ENCODE measurements around the gene H2BK1.

The H2BK1 gene

GRCh38 chr7:151231080-151231479, 20.8 kb upstream of the H2BK1 start:
- DNase-seq, result no peak

- DNase-seq, result no peak
Observed at GRCh38 chr7:151229249-151229648, 19.0 kb upstream of the H2BK1 start.

- DNase-seq, result no peak
Observed at GRCh38 chr7:151228024-151228866, 18.0 kb upstream of the H2BK1 start.

DNA sequence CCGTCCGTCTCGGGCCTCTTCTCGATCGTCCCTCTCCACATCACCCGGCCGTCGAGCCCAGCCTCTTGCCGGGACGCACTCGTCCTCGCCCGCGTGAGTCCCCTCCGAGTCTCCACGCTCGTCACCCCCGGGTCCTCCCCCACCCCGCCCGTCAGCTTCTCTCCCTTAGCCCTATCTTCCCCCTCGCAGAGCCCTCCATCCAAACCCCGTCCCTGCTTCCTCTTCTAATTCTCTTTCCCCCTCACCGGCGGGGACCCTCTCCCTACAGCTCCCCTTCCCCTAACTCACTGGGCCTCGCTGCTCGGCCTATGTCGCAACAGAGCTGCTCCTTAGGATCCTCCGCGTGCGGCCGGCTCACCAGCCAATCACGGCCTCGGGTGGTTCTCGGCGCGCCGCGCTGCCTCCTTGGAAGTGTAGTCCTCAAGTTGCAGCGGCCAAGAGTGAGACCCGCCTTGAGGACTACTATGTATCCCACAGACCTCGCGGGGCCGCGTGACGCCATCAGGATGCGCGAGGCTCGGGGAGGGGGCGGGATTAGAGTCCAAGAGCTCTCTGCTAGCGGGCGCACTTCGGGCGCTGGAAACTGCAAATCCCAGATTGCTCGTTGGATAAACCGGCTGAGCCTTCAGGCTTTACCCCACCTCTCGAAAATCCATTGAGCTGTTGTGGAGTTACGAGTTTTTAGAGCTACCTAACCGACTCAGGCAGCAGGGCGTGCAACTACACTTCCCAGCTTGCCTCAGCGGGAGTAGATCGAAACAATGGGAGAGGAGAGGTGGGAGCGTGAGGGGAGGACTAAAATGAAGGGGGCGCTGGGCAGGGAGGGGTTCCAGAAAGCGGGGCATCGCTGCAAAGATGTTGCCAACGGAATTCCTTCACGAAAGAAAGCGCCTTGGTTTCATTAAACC, 16.8 kb upstream of the H2BK1 start, which contains the start of gene ABCF2:
Gene ABCF2, minus strand, starts transcription at position 331 of the 908 bp plus-strand sequence. CDS start 747 bp downstream, outside the sequence.
- DNase-seq, result peak; percentile 99

GRCh38 chr7:151226560-151226874, 16.2 kb upstream of the H2BK1 start:
- DNase-seq, result no peak

DNA sequence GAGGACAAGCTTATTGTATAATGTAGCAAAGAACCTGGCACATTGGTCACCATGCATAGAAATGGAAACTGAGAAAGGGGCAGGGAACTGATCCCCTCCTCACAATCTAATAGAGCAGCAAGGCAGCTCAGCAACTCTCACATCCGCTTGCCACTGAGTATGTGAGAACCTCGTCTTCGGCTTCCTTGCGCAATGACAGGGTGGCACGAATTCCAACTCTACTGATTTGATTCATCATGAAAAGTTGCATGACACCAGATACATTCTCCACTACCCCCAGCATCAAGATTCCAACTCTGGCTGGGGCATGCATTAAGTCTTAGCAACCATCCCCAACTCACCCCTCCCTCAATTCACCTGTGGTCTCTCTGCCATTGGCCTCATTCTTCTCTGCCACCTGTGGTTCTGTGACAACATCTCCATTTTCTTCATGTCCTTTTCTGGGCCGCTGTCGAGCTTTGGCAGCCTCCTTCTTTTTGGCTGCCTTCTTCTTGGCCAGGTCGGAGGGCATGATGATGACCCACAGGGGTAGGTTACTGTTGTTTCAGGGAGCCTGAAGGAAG, 15.7 kb upstream of the H2BK1 start:
- no peak for DNase-seq

GRCh38 chr7:151223728-151224127, 13.4 kb upstream of the H2BK1 start:
- no peak for DNase-seq

DNA sequence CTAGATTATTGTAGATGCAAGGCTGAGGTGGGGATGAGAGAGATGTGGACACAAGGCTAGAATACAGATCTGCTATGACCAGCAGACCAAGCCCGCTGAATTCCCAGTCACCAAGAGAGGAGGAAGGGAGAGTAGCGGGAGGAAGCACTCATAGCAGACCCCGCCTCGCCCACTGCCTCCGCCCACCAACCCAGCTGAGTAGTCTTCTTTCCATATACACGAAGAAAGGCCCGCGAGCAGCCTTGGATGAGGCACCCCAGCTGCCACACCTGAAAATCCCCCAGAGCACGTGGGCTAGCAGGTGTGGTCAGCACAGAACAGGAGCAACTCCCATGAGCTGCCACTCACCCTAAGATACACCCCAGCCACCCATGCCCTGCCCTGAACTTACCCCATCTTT, 7.9 kb upstream of the H2BK1 start:
- no peak for DNase-seq

DNA sequence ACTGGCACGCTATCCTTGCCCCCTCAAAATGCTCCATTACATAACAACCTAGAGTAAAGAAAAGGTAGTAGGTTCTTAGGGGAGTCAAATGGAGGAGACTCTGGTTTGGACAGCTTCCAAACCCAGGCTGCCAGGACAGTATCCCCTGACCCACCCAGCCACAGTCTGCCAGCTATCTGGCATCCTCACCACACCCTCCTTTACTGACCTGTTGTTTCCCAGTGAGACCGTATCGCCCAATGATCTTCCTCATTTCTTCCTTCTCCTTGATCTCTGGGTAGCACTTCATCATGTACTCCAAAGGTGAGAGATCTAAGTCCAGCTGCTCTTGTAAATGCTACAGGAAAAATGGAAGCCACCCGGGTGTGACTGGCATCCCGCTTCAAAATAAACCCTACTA, 5.1 kb upstream of the H2BK1 start:
- DNase-seq, result no peak

DNA sequence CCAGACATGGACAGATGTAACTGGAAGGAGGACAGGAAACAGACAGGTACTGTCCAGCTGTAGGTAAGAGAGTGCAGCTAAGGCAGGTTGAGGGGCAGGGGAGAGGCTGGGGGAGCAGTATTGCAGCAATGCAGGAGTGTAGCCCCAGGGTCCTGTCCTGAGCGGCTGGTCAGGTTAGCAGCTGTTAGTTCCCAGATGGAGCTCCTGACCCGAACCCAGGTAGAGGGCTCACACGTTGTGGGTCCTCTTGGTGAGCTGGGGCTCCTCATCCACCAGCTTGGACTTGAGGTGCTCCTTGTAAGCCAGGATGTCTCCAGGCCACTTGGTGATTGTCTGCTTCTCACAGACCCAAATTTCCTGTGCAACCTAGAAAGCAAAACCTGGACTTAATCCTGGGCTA, 3.5 kb upstream of the H2BK1 start:
- no peak for DNase-seq

DNA sequence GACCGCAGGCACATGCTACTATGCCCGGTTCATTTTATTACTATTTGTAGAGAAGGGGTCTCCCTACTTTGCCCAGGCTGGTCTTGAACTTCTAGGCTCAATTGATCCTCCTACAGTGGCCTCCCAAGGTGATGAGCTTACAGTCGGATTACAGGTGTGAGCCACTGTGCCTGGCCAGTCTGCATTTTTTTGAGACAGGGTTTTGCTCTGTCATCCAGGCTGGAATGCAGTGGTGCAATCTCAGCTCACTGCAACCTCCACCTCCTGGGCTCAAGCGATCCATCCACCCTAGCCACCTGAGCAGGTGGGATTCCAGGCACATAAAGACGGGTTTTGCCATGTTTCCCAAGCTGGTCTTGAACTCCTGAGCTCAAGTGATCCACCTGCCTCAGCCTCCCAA, 2.3 kb upstream of the H2BK1 start:
- DNase-seq, result no peak

DNA sequence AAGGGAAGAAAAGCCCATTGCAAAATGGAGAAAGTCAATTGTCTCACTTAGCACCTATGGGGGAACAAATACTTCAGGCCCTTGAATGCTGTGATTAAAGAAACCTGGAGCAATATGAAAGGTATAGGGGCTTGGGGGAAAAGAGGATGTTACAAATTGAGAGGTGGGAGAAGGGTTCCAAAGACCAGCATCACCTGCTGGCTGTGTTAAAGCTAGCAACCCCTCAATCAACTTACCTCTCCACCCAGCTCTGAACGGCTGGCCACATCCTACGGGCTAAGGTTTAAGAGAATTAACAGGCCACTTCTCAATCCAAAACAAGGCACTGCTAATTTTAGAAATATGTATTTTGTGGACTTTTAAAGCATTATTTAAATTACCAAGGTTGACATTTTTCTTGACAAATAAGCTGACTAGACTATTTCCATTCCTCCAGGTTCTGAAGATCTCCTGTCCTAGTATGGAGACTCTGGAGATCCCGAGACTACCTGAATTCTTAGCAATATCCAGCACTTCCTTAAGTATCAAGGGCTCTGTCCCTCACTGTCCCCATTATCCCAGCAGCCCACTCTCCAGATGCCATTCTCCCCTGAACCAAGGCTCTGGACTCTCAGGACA, 976 bp upstream of the H2BK1 start:
- DNase-seq, result no peak

GRCh38 chr7:151209588-151209987, 700 bp downstream of the H2BK1 start:
- no peak for DNase-seq

- no peak for DNase-seq
Observed at GRCh38 chr7:151208253-151208862, 1.9 kb downstream of the H2BK1 start.

- DNase-seq, result no peak
Observed at GRCh38 chr7:151207804-151208203, 2.5 kb downstream of the H2BK1 start.

GRCh38 chr7:151207315-151207714, 3.0 kb downstream of the H2BK1 start:
- no peak for DNase-seq

DNA sequence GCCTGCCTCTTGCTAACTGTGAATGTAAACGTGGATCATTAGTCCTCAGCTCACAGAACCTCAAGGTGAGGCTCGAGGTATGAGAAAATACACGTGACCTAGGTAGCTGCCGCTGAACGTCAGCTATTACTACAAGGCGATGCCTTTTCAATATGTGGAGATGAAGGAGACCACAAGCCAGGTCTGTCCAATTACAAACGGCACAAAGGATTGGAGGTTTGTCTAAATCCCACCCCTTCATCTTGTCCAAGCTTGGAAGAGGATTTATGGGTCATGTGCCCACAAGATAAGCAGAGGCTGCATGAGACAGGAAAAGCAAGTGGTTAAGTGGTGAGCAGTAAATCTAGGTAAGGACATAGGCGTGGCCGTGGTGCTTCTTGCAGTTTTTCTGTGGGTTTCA, 3.4 kb downstream of the H2BK1 start:
- DNase-seq, result no peak

- DNase-seq, result no peak
Observed at GRCh38 chr7:151205730-151206129, 4.6 kb downstream of the H2BK1 start.

GRCh38 chr7:151204383-151205032, 5.8 kb downstream of the H2BK1 start:
- DNase-seq, result no peak

DNA sequence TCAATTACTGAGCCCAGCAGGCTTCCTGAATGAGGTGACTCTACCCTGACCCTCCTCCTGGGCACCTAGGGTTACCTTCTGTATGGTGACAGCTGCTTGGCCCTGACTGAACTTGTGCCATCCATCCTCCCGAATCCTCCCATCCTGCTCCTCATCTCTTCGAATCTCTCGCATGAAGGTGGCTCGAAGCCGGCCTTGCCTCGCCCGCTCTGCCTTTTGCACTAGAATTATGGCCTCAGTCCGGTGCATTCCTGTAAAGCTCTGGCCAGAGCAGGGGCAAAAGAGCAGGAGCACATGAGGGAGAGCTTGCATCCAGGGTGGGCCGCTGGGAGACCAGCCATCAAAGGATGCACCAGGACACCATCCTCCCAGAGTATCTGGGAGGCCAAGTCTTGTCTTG, 7.5 kb downstream of the H2BK1 start:
- no peak for DNase-seq

DNA sequence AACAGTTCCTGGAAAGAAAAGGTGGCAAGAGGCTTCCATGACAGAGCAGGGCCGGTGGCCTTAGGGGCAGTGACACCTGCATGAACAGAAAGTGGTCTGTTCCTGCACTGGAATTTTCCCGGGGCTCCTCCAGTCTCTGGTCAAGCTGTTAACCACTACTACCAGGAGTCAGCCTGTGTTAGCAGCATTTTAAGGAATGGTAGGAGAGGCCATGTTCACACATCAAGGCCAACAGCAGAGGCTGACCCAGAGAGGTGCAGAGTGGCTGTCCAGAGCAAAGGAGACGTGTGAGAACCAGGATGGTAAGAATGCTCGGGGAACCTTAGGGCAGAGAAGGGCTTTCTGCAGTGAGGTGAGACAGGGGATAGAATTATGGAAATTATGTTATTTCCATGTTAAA, 8.5 kb downstream of the H2BK1 start:
- DNase-seq, result no peak

GRCh38 chr7:151201344-151201743, 8.9 kb downstream of the H2BK1 start:
- DNase-seq, result no peak

Data from fibroblast of upper back skin (primary cell).